Left renal cortex interstitium (tissue), 4 donors: ENCODE data around the gene PKDREJ. TPM values are rescaled to one million over a fixed set of nuclear protein-coding genes. Genes with fewer than 3 reads are reported as not detected.
A peak's percentile ranks its signal among the peaks of the same experiment; 100 is the strongest.
"Not testable (repeated sequence)": the region's sequence is repeated elsewhere in the genome, so short reads cannot be mapped to it uniquely, and the experiment has no call there.

Experiments used
- DNase-seq, 4 donors: peaks; one replicate each; pipeline ENCODE4 v3.0.0-alpha.2; 2013; ENCODE audit warnings: low read depth in 4 of 4, low spot score in 2 of 4, missing footprints in 1 of 4
- polyA plus RNA-seq, 4 donors: library from polyadenylated mRNA; unstranded; fragments of 120-200 nt; gene quantifications; one replicate each; pipeline ENCODE4 v1.2.1, GENCODE V29; 2013; ENCODE audit not compliant: insufficient read length in 4 of 4

Gene PKDREJ, protein sequence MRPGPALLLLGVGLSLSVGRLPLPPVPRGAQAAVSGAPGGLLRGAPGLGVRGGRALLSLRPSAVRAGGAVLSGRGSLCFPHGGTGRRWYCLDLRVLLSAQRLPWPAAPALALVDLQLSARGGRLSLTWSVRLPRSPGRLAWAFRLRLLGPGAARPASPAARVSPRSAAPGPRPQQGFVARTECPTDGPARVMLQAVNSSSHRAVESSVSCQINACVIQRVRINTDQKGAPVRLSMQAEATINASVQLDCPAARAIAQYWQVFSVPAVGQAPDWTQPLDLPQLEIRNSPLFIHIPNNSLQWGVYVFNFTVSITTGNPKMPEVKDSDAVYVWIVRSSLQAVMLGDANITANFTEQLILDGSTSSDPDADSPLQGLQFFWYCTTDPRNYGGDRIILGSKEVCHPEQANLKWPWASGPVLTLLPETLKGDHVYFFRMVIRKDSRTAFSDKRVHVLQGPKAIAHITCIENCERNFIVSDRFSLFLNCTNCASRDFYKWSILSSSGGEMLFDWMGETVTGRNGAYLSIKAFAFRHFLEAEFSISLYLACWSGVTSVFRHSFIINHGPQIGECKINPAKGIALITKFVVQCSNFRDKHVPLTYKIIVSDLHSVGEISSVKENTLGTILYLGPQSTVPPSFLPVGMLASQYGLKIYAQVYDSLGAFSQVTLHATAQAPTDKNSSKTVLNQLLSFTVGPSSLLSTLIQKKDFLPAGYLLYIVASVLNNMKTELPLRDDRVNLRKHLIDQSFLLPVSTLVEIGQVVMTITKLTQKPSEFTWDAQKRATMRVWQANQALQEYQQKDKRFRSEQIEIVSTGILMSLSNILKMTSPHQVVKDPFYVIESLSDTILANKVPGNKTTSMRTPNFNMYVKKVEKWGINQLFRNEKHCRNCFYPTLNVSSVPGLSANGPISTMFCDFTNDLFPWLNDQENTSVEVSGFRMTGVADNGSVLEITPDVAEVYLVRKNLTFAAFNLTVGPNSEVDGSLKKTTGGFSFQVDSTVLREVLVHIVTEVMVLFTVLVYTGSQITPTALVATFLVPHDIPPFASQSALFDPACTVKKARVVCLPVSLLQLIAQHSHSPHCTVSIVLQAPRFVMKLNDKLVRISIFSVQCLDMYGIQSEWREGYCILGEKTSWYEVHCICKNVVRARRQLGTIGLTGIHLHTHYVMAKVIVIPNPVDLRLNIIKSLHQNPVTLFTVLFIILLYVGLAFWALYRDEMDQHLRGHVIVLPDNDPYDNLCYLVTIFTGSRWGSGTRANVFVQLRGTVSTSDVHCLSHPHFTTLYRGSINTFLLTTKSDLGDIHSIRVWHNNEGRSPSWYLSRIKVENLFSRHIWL (N-terminal part only)
- under 1 TPM; 0.22 to 0.55 (median 0.32) TPM for polyA plus RNA-seq

GRCh38 chr22:46263216-46263590 lies at the start of gene PKDREJ:
Gene PKDREJ, minus strand, starts transcription at chr22:46263343. Its CDS starts 21 bp downstream, at chr22:46263322.
- no peak for DNase-seq

DNA sequence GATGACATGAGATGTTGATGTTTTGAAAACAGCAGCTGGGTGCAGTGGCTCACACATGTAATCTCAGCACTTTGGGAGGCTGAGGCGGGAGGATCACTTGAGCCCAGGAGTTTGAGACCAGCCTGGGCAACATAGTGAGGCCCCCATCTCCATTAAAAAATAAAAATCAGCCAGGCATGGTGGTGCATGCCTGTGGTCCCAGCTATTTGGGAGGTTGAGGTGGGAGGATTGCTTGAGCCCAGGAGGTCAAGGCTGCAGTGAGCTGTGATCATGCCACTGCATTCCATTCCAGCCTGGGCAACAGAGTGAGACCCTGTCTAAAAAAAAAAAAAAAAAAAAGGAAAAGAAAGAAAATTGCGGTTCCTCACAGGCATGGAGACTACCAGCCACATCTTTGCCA lies 49.7 kb upstream of the PKDREJ start:
- not testable (repeated sequence) for DNase-seq

DNA sequence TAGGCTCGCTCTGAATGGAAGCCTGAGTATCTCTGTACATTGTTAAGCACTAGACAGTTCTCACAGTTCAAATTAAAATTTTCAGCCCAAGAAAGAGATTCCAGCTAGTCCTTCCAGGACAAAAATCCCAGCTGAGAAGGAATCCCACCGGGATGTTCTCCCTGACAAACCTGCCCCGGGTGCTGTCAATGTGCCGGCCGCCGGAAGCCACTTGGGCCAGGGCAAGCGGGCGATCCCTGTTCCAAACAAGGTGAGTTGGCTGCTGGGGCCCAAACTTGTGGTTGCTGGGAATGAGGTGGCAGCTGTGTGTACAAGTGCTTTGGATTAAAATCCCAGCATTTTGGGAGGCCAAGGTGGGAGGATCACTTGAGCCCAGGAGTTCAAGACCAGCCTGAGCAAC lies 48.9 kb upstream of the PKDREJ start:
- no peak for DNase-seq

GRCh38 chr22:46309526-46310085 lies 46.5 kb upstream of the PKDREJ start:
- DNase-seq, result no peak

DNA sequence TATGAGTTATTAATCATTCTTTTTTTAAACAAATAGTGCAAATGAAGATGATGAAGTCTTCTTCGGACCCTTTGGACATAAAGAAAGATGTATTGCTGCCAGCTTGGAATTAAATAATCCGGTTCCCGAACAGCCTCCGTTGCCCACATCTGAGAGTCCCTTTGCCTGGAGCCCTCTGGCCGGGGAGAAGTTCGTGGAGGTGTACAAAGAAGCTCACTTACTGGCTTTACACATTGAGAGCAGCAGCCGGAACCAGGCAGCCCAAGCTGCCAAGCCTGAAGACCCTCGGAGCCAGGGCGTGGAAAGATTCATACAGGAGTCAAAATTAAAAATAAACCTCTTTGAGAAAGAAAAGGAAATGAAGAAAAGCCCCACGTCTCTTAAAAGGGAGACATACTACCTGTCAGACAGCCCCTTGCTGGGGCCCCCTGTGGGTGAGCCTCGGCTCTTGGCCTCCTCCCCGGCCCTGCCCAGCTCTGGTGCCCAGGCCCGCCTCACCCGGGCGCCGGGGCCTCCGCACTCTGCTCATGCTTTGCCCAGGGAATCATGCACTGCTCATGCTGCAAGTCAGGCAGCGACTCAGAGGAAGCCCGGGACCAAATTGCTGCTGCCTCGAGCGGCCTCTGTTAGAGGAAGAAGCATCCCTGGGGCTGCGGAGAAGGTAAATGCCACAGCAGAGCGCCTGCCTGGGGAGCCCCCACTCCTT lies 45.3 kb upstream of the PKDREJ start:
- no peak for DNase-seq

DNA sequence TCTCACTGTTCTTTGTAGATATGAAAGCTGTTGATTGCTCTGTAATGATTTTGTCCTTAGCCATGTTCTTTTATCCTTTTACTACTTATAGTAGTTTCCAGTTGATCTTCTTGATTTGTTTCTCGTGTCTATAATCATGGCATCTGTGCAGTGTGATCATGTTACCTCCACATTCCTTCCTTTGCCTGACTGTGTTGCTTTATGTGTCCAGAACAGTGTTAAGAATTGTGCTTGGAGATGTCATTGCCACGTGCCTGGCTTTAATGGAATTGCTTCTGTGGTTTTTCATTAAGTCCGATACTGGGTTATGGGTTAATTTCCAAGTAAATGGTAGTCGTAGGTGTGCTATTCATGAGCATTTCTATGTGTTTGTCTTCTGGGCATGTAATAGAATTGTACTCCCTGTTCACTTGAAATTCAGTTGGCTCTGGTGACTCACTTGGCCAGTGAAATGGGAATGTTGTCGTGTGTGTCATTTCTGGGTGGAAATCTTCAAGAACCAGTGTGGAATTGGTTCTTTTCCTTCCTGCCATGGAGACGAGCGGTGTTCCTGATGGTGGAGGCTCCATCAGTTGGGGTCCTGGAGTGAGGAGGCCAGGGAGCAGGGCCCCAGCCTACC lies 40.3 kb upstream of the PKDREJ start:
- no peak for DNase-seq

- no peak for DNase-seq
These were observed 37.3 kb upstream of the PKDREJ start for GRCh38 chr22:46300491-46300890.

DNA sequence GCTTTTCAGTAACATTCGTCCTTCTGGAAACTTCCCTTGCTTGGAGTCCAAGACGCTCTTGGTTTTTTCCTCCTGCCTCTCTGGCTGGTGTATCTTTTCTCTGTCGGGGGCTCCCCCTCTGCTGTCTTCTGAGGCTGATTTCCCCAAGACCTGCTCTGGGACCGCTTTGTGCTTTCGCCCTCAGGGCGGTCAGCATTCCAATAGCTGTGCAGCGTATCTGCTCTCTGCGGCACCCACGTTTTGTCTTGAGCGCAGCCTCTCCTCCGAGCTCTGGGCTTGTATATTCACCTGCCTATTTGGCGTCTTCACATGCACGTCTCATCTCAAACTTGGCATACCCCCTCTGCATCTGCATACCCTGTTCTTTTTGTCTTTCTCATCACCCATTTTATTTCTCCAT lies 36.0 kb upstream of the PKDREJ start:
- no peak for DNase-seq

DNA sequence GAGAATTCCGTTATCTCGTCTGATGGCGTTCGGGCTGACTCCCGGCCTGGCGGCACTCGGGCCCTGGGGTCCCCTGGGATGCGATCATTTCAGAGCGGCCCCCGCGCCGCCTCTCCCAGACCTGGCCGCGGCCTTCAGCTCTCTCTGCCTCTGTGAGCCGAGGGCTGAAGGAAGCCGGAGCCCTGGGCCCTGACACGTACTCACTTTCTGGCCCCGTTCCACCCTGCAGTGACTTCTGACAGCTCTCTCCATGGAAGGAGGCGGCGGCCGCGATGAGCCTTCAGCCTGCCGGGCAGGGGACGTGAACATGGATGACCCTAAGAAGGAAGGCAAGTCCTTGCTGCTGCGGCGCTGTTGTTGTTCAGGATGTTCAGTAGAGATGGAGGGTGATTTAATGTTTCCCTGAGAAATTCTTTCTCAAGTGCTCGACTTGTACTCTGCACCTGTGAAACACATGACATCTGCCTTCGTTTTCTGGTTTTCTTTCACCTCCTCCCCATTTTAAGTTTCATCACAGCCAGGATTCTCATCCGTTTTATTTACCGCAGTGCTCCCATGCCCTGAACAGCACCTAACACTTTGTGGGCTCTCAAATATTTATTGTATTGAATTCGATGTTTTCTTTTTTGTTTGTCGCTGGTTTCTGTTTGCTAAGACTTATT lies 34.1 kb upstream of the PKDREJ start:
- peak in 1 of 4 donors; percentile 2 for DNase-seq

DNA sequence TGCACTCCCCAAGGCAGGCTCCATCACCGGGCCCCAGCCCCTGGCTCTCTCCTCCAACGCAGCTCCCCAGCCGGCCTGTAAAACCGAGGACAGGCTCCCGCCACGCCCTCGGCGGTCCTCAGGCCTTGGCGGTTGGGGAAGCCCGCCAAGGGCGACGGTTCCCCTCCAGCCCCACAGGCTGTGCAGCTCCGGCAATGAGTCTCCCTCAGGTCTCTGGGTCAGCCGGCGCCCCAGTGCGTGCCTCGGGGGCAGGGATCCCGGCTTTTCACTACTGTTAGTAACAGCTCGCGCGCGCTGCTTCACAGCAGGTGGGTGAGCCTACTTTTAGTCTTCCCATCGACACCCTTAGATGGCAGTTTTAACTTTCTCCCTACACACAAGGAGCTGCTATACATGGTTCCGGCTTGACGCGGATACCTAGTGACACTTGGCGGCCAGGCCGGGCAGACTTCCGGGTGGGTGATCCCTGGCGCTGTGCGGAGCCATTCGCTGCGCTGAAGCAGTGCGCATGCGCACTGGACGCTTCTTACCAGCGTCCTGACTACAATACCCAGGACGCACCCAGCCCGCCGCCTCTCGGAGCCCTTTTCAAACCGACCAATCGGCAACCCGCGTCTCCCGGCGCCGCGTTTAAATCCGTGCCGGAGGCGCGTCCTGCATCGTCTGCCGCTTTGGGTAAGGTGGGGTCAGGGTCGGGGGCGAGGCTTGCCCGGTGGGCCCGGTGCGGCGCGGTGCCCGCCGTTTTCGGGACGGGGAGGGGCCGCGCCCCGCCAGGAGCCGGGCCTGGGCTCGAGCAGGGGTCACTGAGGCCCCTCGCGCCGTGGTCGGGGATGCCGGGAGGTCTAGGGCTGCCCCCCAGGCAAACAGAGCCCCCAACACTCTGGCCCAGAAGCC lies 33.4 kb upstream of the PKDREJ start, which contains the start of gene GTSE1:
TSS of gene GTSE1 (plus strand) at position 614 of the 894 bp plus-strand sequence. CDS start 531 bp downstream, outside the sequence.
- DNase-seq, result peak; percentile 90 to 97 (median 95)

GRCh38 chr22:46295277-46295971 lies 32.3 kb upstream of the PKDREJ start:
- DNase-seq, result no peak

GRCh38 chr22:46294784-46295183 lies 31.6 kb upstream of the PKDREJ start:
- DNase-seq, result no peak

GRCh38 chr22:46293577-46294260 lies 30.6 kb upstream of the PKDREJ start:
- DNase-seq, result no peak

- no peak for DNase-seq
These were observed 29.6 kb upstream of the PKDREJ start for GRCh38 chr22:46292732-46293131.

DNA sequence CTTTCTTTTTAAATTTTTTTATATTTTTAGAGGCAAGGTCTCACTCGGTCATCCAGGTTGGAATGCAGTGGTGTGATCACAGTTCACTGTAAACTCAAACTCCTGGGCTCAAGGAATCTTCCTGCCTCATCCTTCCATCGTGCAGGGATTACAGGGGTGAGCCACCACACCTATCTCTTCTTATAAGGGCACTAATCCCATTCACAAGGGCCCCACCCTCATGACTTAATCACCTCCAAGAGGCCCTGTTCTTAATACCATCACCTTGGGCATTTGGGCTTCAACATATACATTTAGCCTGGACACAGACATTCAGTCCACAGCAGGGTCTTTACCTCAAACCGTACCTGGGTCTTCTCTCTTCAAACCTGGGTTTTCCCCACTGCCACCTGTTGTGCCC lies 29.0 kb upstream of the PKDREJ start:
- no peak for DNase-seq
